ENCODE measurements around the gene S1PR2. TPM values are rescaled to one million over a fixed set of nuclear protein-coding genes. Genes with fewer than 3 reads are reported as not detected.

The S1PR2 gene
- total and polyA plus RNA-seq, 2 donors (not counting 3 experiments of a cell fraction or from before 2014, with no cell fraction given): 0.70 to 1.0 TPM

DNA sequence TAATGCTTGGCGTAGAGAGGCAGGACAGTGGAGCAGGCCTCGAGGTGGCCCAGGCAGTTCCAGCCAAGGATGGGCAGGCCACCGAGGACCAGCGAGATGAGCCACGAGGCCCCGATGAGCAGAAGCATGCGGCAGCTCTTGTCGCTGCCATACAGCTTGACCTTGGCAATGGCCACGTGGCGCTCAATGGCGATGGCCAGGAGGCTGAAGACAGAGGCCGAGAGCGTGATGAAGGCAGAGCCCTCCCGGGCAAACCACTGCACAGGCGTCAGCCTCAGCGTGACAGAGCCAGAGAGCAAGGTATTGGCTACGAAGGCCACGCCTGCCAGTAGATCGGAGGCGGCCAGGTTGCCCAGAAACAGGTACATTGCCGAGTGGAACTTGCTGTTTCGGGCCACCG lies 6.8 kb downstream of the S1PR2 start:
- H3K4me2 ChIP-seq (ENCODE audit: insufficient read depth, low read length): no peak overlapping the region
- no peak overlapping the region for H3K4me3 ChIP-seq (replicated peaks in 1 of 3; ENCODE audit: insufficient read depth in 1 of 3, low read depth in 1 of 3, low read length in 3 of 3)
- H4K20me1 ChIP-seq (replicated peaks; ENCODE audit: control insufficient read depth, extremely low read depth, insufficient read depth, low read length): no peaks in the 10 kb centered on the region
- intact Hi-C loops (cut with micrococcal nuclease): no loop called here
- H3K27ac ChIP-seq (ENCODE audit: insufficient read depth, low read depth, low read length): no peak overlapping the region
- H3K9ac ChIP-seq (replicated peaks; ENCODE audit: extremely low read depth, insufficient read depth, low read length): no peak overlapping the region
- H3K4me1 ChIP-seq (ENCODE audit: control insufficient read depth, extremely low read depth, insufficient read depth, low read length): no peaks in the 10 kb centered on the region
- ChIA-PET POLR2A (no interaction called here), CTCF (interaction anchor here (7.0 kb wide), 1 partner anchor 26 kb away, joined by 48 read pairs; no protein-coding TSS in a partner anchor)
- no peak overlapping the region for H2AFZ ChIP-seq (ENCODE audit: low read depth, low read length)
- no peaks in the 10 kb centered on the region for H3K27me3 ChIP-seq (ENCODE audit: control insufficient read depth in 2 of 2, insufficient read depth in 2 of 2, low read length in 2 of 2)
- no peaks in the 10 kb centered on the region for H3K79me2 ChIP-seq (ENCODE audit: control insufficient read depth, insufficient read depth, low read length)
- no peaks in the 10 kb centered on the region for H3K36me3 ChIP-seq (ENCODE audit: control insufficient read depth in 2 of 2, extremely low read depth in 1 of 2, insufficient read depth in 2 of 2, low read length in 2 of 2)
- H3K9me3 ChIP-seq (replicated peaks; ENCODE audit: control insufficient read depth, insufficient read depth, low read length): no peaks in the 10 kb centered on the region
- no peak for FAIRE-seq
- no TSS peak for BruUV-seq (replicated peaks)
- H3K9me1 ChIP-seq (replicated peaks; ENCODE audit: control insufficient read depth, extremely low read depth, insufficient read depth, low read length): no peaks in the 10 kb centered on the region
- dilution Hi-C loops (cut with MboI; ENCODE audit: extremely low pct_ligation_motif_present, low sequenced_read_pairs): no loop called here
- no peak for DNase-seq (ENCODE audit: low read depth, low spot score)
- TF ChIP-seq GATA2 (IDR thresholded peaks at IDR 0.05; ENCODE audit: insufficient read depth, insufficient read length, low read depth, low read length) (no peak), EZH2 (IDR thresholded peaks at IDR 0.05; ENCODE audit: borderline replicate concordance, low read depth, low read length, severe bottlenecking) (no peak), POLR2A (IDR thresholded peaks at IDR 0.05; ENCODE audit: low read depth, low read length) (no peak), FOS (IDR thresholded peaks at IDR 0.05; ENCODE audit: borderline replicate concordance, insufficient read depth, low read length) (no peak), MYC (IDR thresholded peaks at IDR 0.05; ENCODE audit: low read depth, low read length) (no peak), JUN (IDR thresholded peaks at IDR 0.05; ENCODE audit: borderline replicate concordance, insufficient read depth, insufficient read length, low read depth) (no peak), POLR2AphosphoS5 (IDR thresholded peaks at IDR 0.05; ENCODE audit: insufficient read depth, low read depth, low read length) (no peak), MAX (IDR thresholded peaks at IDR 0.05; ENCODE audit: insufficient read depth, insufficient read length) (no peak)
- TF ChIP-seq, protein P1, sequence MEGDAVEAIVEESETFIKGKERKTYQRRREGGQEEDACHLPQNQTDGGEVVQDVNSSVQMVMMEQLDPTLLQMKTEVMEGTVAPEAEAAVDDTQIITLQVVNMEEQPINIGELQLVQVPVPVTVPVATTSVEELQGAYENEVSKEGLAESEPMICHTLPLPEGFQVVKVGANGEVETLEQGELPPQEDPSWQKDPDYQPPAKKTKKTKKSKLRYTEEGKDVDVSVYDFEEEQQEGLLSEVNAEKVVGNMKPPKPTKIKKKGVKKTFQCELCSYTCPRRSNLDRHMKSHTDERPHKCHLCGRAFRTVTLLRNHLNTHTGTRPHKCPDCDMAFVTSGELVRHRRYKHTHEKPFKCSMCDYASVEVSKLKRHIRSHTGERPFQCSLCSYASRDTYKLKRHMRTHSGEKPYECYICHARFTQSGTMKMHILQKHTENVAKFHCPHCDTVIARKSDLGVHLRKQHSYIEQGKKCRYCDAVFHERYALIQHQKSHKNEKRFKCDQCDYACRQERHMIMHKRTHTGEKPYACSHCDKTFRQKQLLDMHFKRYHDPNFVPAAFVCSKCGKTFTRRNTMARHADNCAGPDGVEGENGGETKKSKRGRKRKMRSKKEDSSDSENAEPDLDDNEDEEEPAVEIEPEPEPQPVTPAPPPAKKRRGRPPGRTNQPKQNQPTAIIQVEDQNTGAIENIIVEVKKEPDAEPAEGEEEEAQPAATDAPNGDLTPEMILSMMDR (IDR thresholded peaks at IDR 0.05; ENCODE audit: extremely low read depth in 1 of 2, insufficient read depth in 1 of 2, low read depth in 1 of 2, low read length in 2 of 2): no peak
